H1 (cell line): ENCODE data around the gene ADCY3. TPM values are rescaled to one million over a fixed set of nuclear protein-coding genes. Genes with fewer than 3 reads are reported as not detected.

Source experiments
- CREB1 ChIP-seq: IDR thresholded peaks from 2 replicates; pipeline ENCODE4 v1.6.1; 2012; ENCODE audit warnings: inconsistent platforms
- E2F6 ChIP-seq: IDR thresholded peaks from 2 replicates; pipeline ENCODE4 v1.6.1; 2012; ENCODE audit warnings: inconsistent platforms
- RFX5 ChIP-seq: IDR thresholded peaks from 2 replicates; pipeline ENCODE4 v1.6.1; 2011; ENCODE audit warnings: low read depth, low read length, improper control_type of control experiment, borderline replicate concordance
- SP1 ChIP-seq: IDR thresholded peaks from 2 replicates; pipeline ENCODE4 v1.6.1; 2011; ENCODE audit warnings: low read depth, low read length
- SP4 ChIP-seq: IDR thresholded peaks from 2 replicates; pipeline ENCODE4 v1.6.1; 2012; ENCODE audit warnings: low read length, inconsistent platforms
- SRF ChIP-seq: IDR thresholded peaks from 2 replicates; pipeline ENCODE4 v1.6.1; 2011; ENCODE audit warnings: mild to moderate bottlenecking, low read depth, low read length, moderate library complexity
- polyA plus RNA-seq, 7 experiments: library from polyadenylated mRNA; depleted of rRNA in 3 of 7; stranded (reverse) in 5 of 7; unstranded in 2 of 7; fragments of >200 nt in 5 of 7; fragments of 200-250 nt in 2 of 7; gene quantifications; 1 replicate in 5 of 7; 2 replicates in 1 of 7; 4 replicates in 1 of 7; pipeline versions ENCODE4 v1.2.1 to v1.2.3, GENCODE V29; 2011 to 2013; ENCODE audit warnings: missing spikeins in 2 of 7, mixed read lengths in 2 of 7
- total RNA-seq: library from RNA; stranded (reverse); fragmentation: NEBNext Ultra II Directional; extraction: Animal tissue kit (Norgen Biotek cat#: 25700); gene quantifications from 2 replicates; pipeline ENCODE4 v1.2.1, GENCODE V29; 2021
- TF ChIP-seq, protein P1 (sequence below): IDR thresholded peaks from 2 replicates; pipeline ENCODE4 v1.6.1; 2011; ENCODE audit warnings: low read length, improper control_type of control experiment

Gene ADCY3
- total and polyA plus RNA-seq, 2 of the 8 experiments (the other 6 are each of a cell fraction or from before 2014, with no cell fraction given): 45.1 to 52.9 TPM

DNA sequence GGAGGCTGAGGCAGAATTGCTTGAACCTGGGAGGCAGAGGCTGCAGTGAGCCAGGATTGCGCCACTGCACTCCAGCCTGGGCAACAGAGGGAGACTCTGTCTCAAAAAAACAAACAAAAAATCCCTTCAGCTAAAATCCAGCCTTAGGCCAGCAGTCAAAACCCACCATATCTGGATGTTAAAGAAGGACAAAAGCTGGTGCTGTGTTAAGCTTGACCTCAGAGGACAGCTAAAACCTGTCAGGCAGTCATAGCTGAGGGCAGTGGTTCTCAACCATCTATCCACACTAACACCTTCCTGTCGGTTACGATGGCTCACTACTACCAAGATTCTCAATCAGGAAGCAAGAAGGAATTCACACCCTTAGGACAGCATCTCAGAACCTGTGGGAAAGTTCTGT, 136.4 kb downstream of the ADCY3 start (continued):
- TF ChIP-seq RFX5 (no peak), SP4 (no peak), SRF (no peak), SP1 (no peak), E2F6 (no peak), CREB1 (no peak)
- TF ChIP-seq, protein P1, sequence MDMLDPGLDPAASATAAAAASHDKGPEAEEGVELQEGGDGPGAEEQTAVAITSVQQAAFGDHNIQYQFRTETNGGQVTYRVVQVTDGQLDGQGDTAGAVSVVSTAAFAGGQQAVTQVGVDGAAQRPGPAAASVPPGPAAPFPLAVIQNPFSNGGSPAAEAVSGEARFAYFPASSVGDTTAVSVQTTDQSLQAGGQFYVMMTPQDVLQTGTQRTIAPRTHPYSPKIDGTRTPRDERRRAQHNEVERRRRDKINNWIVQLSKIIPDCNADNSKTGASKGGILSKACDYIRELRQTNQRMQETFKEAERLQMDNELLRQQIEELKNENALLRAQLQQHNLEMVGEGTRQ: no peak
